DOHH2 (cell line): ENCODE results near the gene TNFRSF19.
A peak's percentile ranks its signal among the peaks of the same experiment; 100 is the strongest.

ENCODE experiments used
- CTCF ChIP-seq: fragments of 200-600 bp; sonication (generic); IDR thresholded peaks from one replicate; pipeline ENCODE4 v1.5.1; 2014; ENCODE audit warnings: antibody characterized with exemption, mild to moderate bottlenecking, low read depth, low read length; ENCODE audit not compliant: poor library complexity, severe bottlenecking
- EZH2phosphoT487 ChIP-seq: fragments of 200-600 bp; sonication (generic); IDR thresholded peaks from 2 replicates; pipeline ENCODE4 v1.6.1; 2017; ENCODE audit warnings: borderline replicate concordance, mild to moderate bottlenecking, antibody characterized with exemption, low read length, moderate library complexity, mixed read lengths

- TF ChIP-seq CTCF (peak; percentile 26), EZH2phosphoT487 (no peak)
Measured at GRCh38 chr13:23715762-23716235, 145.6 kb downstream of the TNFRSF19 start.
